CD14-positive monocyte (primary cell): ENCODE measurements around the gene C3orf20. TPM values are rescaled to one million over a fixed set of nuclear protein-coding genes. Genes with fewer than 3 reads are reported as not detected.

Experiments used
- DNase-seq, 3 donors: peaks; one replicate each; pipeline ENCODE4 v3.0.0-alpha.2; 2011 to 2022
- H2AFZ ChIP-seq: 2 replicates; pipeline ENCODE4 v1.6.0; 2012; ENCODE audit warnings: mild to moderate bottlenecking, low read depth, low read length, inconsistent platforms; ENCODE audit not compliant: insufficient read depth, poor library complexity, severe bottlenecking
- H3K27ac ChIP-seq, 2 donors: 1 replicate in 1 of 2; 2 replicates in 1 of 2; pipeline ENCODE4 v1.5.1; 2012 to 2013; ENCODE audit warnings: low read length in 2 of 2, control low read depth in 1 of 2, inconsistent platforms in 1 of 2, low read depth in 1 of 2, mild to moderate bottlenecking in 1 of 2
- H3K27me3 ChIP-seq, 2 donors: one replicate each; pipeline versions ENCODE4 v1.6.0 to v1.6.1; 2011 to 2013; ENCODE audit warnings: low read length in 2 of 2; ENCODE audit not compliant: control insufficient read depth in 2 of 2, insufficient read depth in 2 of 2
- H3K36me3 ChIP-seq, 2 donors: replicated peaks in 1 of 2; 1 replicate in 1 of 2; 2 replicates in 1 of 2; pipeline versions ENCODE4 v1.5.1 to v1.6.1; 2012 to 2013; ENCODE audit warnings: low read length in 2 of 2, control low read depth in 1 of 2, inconsistent platforms in 1 of 2, mild to moderate bottlenecking in 1 of 2; ENCODE audit not compliant: insufficient read depth in 2 of 2, control insufficient read depth in 1 of 2
- H3K4me1 ChIP-seq, 2 donors: 1 replicate in 1 of 2; 2 replicates in 1 of 2; pipeline versions ENCODE4 v1.5.1 to v1.6.1; 2012 to 2013; ENCODE audit warnings: low read length in 2 of 2, control low read depth in 1 of 2, inconsistent platforms in 1 of 2, mild to moderate bottlenecking in 1 of 2, moderate library complexity in 1 of 2; ENCODE audit not compliant: insufficient read depth in 2 of 2, control insufficient read depth in 1 of 2
- H3K4me2 ChIP-seq: replicated peaks from 2 replicates; pipeline ENCODE3; 2012; ENCODE audit warnings: low read length, moderate library complexity, mild to moderate bottlenecking; ENCODE audit not compliant: poor library complexity, severe bottlenecking; ENCODE audit errors: extremely low read depth
- H3K4me3 ChIP-seq, 3 experiments: fragments of 200-600 bp in 1 of 3; sonication (generic) in 1 of 3; replicated peaks in 1 of 3; 1 replicate in 2 of 3; 2 replicates in 1 of 3; pipeline ENCODE4 v1.5.1; 2011 to 2013; ENCODE audit warnings: low read length in 3 of 3, mild to moderate bottlenecking in 3 of 3, control low read depth in 2 of 3, low read depth in 2 of 3, inconsistent platforms in 1 of 3, moderate library complexity in 1 of 3
- H3K79me2 ChIP-seq: 2 replicates; pipeline ENCODE4 v1.6.0; 2012; ENCODE audit warnings: mild to moderate bottlenecking, control low read depth, inconsistent platforms, low read length, moderate library complexity; ENCODE audit not compliant: insufficient read depth
- H3K9ac ChIP-seq: 2 replicates; pipeline ENCODE4 v1.6.0; 2017; ENCODE audit warnings: low read length, mild to moderate bottlenecking; ENCODE audit not compliant: insufficient read depth, poor library complexity, severe bottlenecking
- H3K9me3 ChIP-seq, 2 donors: replicated peaks in 1 of 2; 1 replicate in 1 of 2; 2 replicates in 1 of 2; pipeline versions ENCODE4 v1.5.1 to v1.6.1; 2012 to 2013; ENCODE audit warnings: low read length in 2 of 2, control low read depth in 1 of 2; ENCODE audit not compliant: control insufficient read depth in 1 of 2, insufficient read depth in 1 of 2
- H4K20me1 ChIP-seq: 2 replicates; pipeline ENCODE4 v1.6.0; 2012; ENCODE audit warnings: mild to moderate bottlenecking, low read length, control low read depth, moderate library complexity; ENCODE audit not compliant: insufficient read depth
- H3K27ac Mint-ChIP-seq, 7 donors: one replicate each; pipeline ENCODE4 v1.8.0; 2020; ENCODE audit warnings: mild to moderate bottlenecking in 7 of 7, mixed read lengths in 7 of 7, moderate library complexity in 6 of 7, inconsistent platforms in 2 of 7
- H3K27me3 Mint-ChIP-seq, 3 donors: one replicate each; pipeline ENCODE4 v1.8.0; 2021 to 2022; ENCODE audit warnings: low read depth in 3 of 3, mild to moderate bottlenecking in 3 of 3, mixed read lengths in 3 of 3, moderate library complexity in 3 of 3, inconsistent platforms in 1 of 3
- H3K36me3 Mint-ChIP-seq, 2 donors: one replicate each; pipeline ENCODE4 v1.8.0; 2020; ENCODE audit warnings: mixed read lengths in 2 of 2, inconsistent platforms in 1 of 2, mild to moderate bottlenecking in 1 of 2
- H3K4me1 Mint-ChIP-seq: one replicate; pipeline ENCODE4 v1.8.0; 2020; ENCODE audit warnings: mild to moderate bottlenecking, mixed read lengths
- H3K4me3 Mint-ChIP-seq, 2 donors: one replicate each; pipeline ENCODE4 v1.8.0; 2020; ENCODE audit warnings: mild to moderate bottlenecking in 2 of 2, mixed read lengths in 2 of 2, moderate library complexity in 1 of 2
- H3K9me3 Mint-ChIP-seq, 7 donors: one replicate each; pipeline ENCODE4 v1.8.0; 2020 to 2022; ENCODE audit warnings: mixed read lengths in 7 of 7, mild to moderate bottlenecking in 6 of 7, moderate library complexity in 6 of 7, inconsistent platforms in 2 of 7
- CTCF ChIP-seq: fragments of 200-600 bp; IDR thresholded peaks from one replicate; pipeline ENCODE4 v1.8.0; 2022; ENCODE audit warnings: antibody characterized with exemption, mild to moderate bottlenecking
- WGBS: methylation state at CpG from one replicate; pipeline ENCODE4 v1.1.5; 2013; ENCODE audit warnings: missing lambda C conversion rate; ENCODE audit not compliant: insufficient coverage; 5-methylcytosine and 5-hydroxymethylcytosine counted together
- intact Hi-C, 2 donors: fragments of 100-400 bp; cut with micrococcal nuclease; formaldehyde crosslinking; loops; one replicate each; pipeline versions ENCODE4 v1.15.0 to v1.15.1; 2023
- polyA plus RNA-seq, 3 donors: library from polyadenylated mRNA; depleted of rRNA in 1 of 3; unstranded in 2 of 3; stranded (reverse) in 1 of 3; fragments of 300-500 nt in 2 of 3; fragments of >200 nt in 1 of 3; fragmentation: Illumina TruSeq in 2 of 3; gene quantifications; 1 replicate in 2 of 3; 2 replicates in 1 of 3; pipeline ENCODE4 v1.2.3, GENCODE V29; 2012 to 2021

Gene C3orf20
- polyA plus RNA-seq, 3 donors = 0.11 TPM; not detected in 2

- H3K4me1 ChIP-seq = peaks cover 18 to 19% of the 10 kb centered on the region in 2 donors
- WGBS = no CpG with 5 or more reads among the region's 3 CpGs
Observed at GRCh38 chr3:14822134-14822533, 147.2 kb downstream of the C3orf20 start.

More at GRCh38 chr3:14822134-14822533, 147.2 kb downstream of the C3orf20 start:
- Histone ChIP-seq H3K79me2 (no peaks in the 10 kb centered on the region), H4K20me1 (no peaks in the 10 kb centered on the region), H3K4me2 (no peak overlapping the region), H3K4me3 (no peak overlapping the region), H3K9me3 (no peaks in the 10 kb centered on the region), H3K36me3 (no peaks in the 10 kb centered on the region), H3K9ac (no peak overlapping the region), H3K27me3 (no peaks in the 10 kb centered on the region), H2AFZ (no peak overlapping the region), H3K27ac (no peak overlapping the region)
- H3K4me3 Mint-ChIP-seq = no peak overlapping the region
- intact Hi-C loops = no loop called here
- no peak for TF ChIP-seq CTCF
- no peaks in the 10 kb centered on the region for H3K9me3 Mint-ChIP-seq
- peaks cover 3 to 11% (median 10%) of the 10 kb centered on the region in 3 donors for H3K27me3 Mint-ChIP-seq
- no peaks in the 10 kb centered on the region for H3K36me3 Mint-ChIP-seq
- DNase-seq = no peak
- H3K4me1 Mint-ChIP-seq = peaks cover 19% of the 10 kb centered on the region
- H3K27ac Mint-ChIP-seq = no peak overlapping the region

Other genes with a start within 250 kb of the C3orf20 start
- not detected for gene GRIP2, start 134.8 kb upstream of the C3orf20 start, polyA plus RNA-seq
- 1 to 10 TPM; 6.2 to 7.9 (median 7.4) TPM for gene CCDC174, start 23.4 kb upstream of the C3orf20 start, polyA plus RNA-seq
- under 1 TPM in 1 of 3 donors, not detected in 2; 0.03 TPM for gene FGD5, start 143.8 kb downstream of the C3orf20 start, polyA plus RNA-seq